ENCODE results near the gene FILIP1L. TPM values are rescaled to one million over a fixed set of nuclear protein-coding genes. Genes with fewer than 3 reads are reported as not detected.

FILIP1L gene
- total and polyA plus RNA-seq, 2 of the 13 experiments (the other 11 are each of a cell fraction or from before 2014, with no cell fraction given) = 8.1 to 187 TPM

GRCh38 chr3:99817437-99818240, 296.7 kb downstream of the FILIP1L start, which contains the start of gene CMSS1 (continued):
- no peak for TF ChIP-seq ZNF674 (CRISPR knock-in tag; IDR thresholded peaks at IDR 0.05; ENCODE audit: low read depth)
- no peak for TF ChIP-seq POLR2AphosphoS2 (IDR thresholded peaks at IDR 0.05; ENCODE audit: low read depth, low read length)
- TF ChIP-seq ZNF383 (CRISPR knock-in tag; IDR thresholded peaks at IDR 0.05; ENCODE audit: borderline replicate concordance) = no peak
- no peak for TF ChIP-seq ZNF382 (CRISPR knock-in tag; IDR thresholded peaks at IDR 0.05; ENCODE audit: borderline replicate concordance)
- peak; percentile 99 for TF ChIP-seq ATF7 (IDR thresholded peaks at IDR 0.05)
- TF ChIP-seq ATF7 (CRISPR knock-in tag; IDR thresholded peaks at IDR 0.05) = peak; percentile 97
- peak; percentile 56 for TF ChIP-seq MED1 (CRISPR knock-in tag; IDR thresholded peaks at IDR 0.05)
- 0 out of 2 replicates have a peak, but pooled peaks have one; percentile 9 for TF ChIP-seq TCF7 (IDR thresholded peaks at IDR 0.05; ENCODE audit: low read depth)
- no peak for TF ChIP-seq REL (CRISPR knock-in tag; conservative IDR thresholded peaks at IDR 0.05)
- no peak for TF ChIP-seq ZKSCAN8 (CRISPR knock-in tag; IDR thresholded peaks at IDR 0.05; ENCODE audit: borderline replicate concordance)
- TF ChIP-seq BRD4 (CRISPR knock-in tag; IDR thresholded peaks at IDR 0.05) = peak; percentile 50; the same call in 1 of the 2 replicates
- 0 out of 2 replicates have a peak, but pooled peaks have one; percentile 22 for TF ChIP-seq TFE3 (CRISPR knock-in tag; IDR thresholded peaks at IDR 0.05)
- TF ChIP-seq ZNF343 (CRISPR knock-in tag; IDR thresholded peaks at IDR 0.05) = no peak
- TF ChIP-seq HOXA7 (CRISPR knock-in tag; IDR thresholded peaks at IDR 0.05) = no peak
- TF ChIP-seq TEAD2 (CRISPR knock-in tag; IDR thresholded peaks at IDR 0.05) = no peak
- no peak for TF ChIP-seq FOXA1 (IDR thresholded peaks at IDR 0.05)
- no peak for TF ChIP-seq FOXA1 (CRISPR knock-in tag; IDR thresholded peaks at IDR 0.05)
- TF ChIP-seq TBP (CRISPR knock-in tag; IDR thresholded peaks at IDR 0.05) = no peak
- TF ChIP-seq MZF1 (CRISPR knock-in tag; IDR thresholded peaks at IDR 0.05; ENCODE audit: borderline replicate concordance) = peak; percentile 44; the same call in 1 of the 2 replicates
- no peak for TF ChIP-seq ARNT (IDR thresholded peaks at IDR 0.05)
- peak; percentile 42; the same call in 1 of the 2 replicates for TF ChIP-seq ZNF839 (CRISPR knock-in tag; IDR thresholded peaks at IDR 0.05; ENCODE audit: borderline replicate concordance)
- TF ChIP-seq HIVEP1 (CRISPR knock-in tag; IDR thresholded peaks at IDR 0.05) = no peak
- no peak for TF ChIP-seq ZBTB38 (CRISPR knock-in tag; IDR thresholded peaks at IDR 0.05)
- TF ChIP-seq MAFK (conservative IDR thresholded peaks at IDR 0.05 in 1 of 2, IDR thresholded peaks at IDR 0.05 in 1 of 2; ENCODE audit: low read length in 2 of 2) = peak in 1 of 2 experiments; percentile 62; a peak in 3 of 4 replicates
- no peak for TF ChIP-seq CEBPZ (IDR thresholded peaks at IDR 0.05; ENCODE audit: low read length)

All from HepG2 (cell line).